Liver (tissue), 9 donors: ENCODE data around the gene PRDX2. TPM values are rescaled to one million over a fixed set of nuclear protein-coding genes. Genes with fewer than 3 reads are reported as not detected.

Experiments
- DNase-seq: peaks from one replicate; pipeline ENCODE4 v3.0.0-alpha.2; 2017; ENCODE audit warnings: low spot score
- H3K27ac ChIP-seq, 2 donors: one replicate each; pipeline ENCODE4 v1.7.0; 2013; ENCODE audit warnings: inconsistent platforms in 2 of 2, low read length in 2 of 2, control low read depth in 1 of 2, low read depth in 1 of 2, mild to moderate bottlenecking in 1 of 2
- H3K27me3 ChIP-seq, 4 donors: one replicate each; pipeline versions ENCODE4 v1.6.1 to v1.7.0; 2013; ENCODE audit warnings: low read length in 3 of 4, inconsistent platforms in 1 of 4, mild to moderate bottlenecking in 1 of 4, moderate library complexity in 1 of 4; ENCODE audit not compliant: control insufficient read depth in 4 of 4, insufficient read depth in 4 of 4
- H3K36me3 ChIP-seq, 4 donors: one replicate each; pipeline versions ENCODE4 v1.6.1 to v1.7.0; 2013; ENCODE audit warnings: low read length in 3 of 4, mild to moderate bottlenecking in 3 of 4, low read depth in 1 of 4, moderate library complexity in 1 of 4; ENCODE audit not compliant: control insufficient read depth in 4 of 4, insufficient read depth in 3 of 4
- H3K4me1 ChIP-seq, 4 donors: one replicate each; pipeline versions ENCODE4 v1.6.1 to v1.7.0; 2013; ENCODE audit warnings: low read length in 3 of 4, mild to moderate bottlenecking in 3 of 4, moderate library complexity in 1 of 4; ENCODE audit not compliant: control insufficient read depth in 4 of 4, insufficient read depth in 4 of 4
- H3K4me3 ChIP-seq, 3 donors: one replicate each; pipeline versions ENCODE4 v1.6.1 to v1.7.0; 2013; ENCODE audit warnings: low read length in 3 of 3, control low read depth in 1 of 3, low read depth in 1 of 3, mild to moderate bottlenecking in 1 of 3
- H3K9ac ChIP-seq, 2 donors: one replicate each; pipeline ENCODE4 v1.7.0; 2013; ENCODE audit warnings: low read length in 2 of 2, mild to moderate bottlenecking in 2 of 2, moderate library complexity in 2 of 2, control low read depth in 1 of 2, low read depth in 1 of 2
- H3K9me3 ChIP-seq, 4 donors: one replicate each; pipeline versions ENCODE4 v1.6.1 to v1.7.0; 2013; ENCODE audit warnings: low read length in 3 of 4; ENCODE audit not compliant: control insufficient read depth in 4 of 4
- EGR1 ChIP-seq, 2 donors: IDR thresholded peaks; 2 replicates each; pipeline ENCODE4 v1.6.1; 2016 to 2018; ENCODE audit warnings: antibody characterized with exemption in 2 of 2, low read depth in 2 of 2
- FOXA1 ChIP-seq: IDR thresholded peaks from 2 replicates; pipeline ENCODE4 v1.6.1; 2016; ENCODE audit warnings: antibody characterized with exemption
- FOXA2 ChIP-seq: IDR thresholded peaks from 2 replicates; pipeline ENCODE4 v1.6.1; 2016; ENCODE audit warnings: antibody characterized with exemption
- GABPA ChIP-seq, 2 donors: IDR thresholded peaks in 1 of 2; conservative IDR thresholded peaks in 1 of 2; 2 replicates each; pipeline ENCODE4 v1.6.1; 2016; ENCODE audit warnings: antibody characterized with exemption in 2 of 2, mild to moderate bottlenecking in 1 of 2, moderate library complexity in 1 of 2
- HNF4A ChIP-seq, 2 donors: conservative IDR thresholded peaks; 2 replicates each; pipeline ENCODE4 v1.6.1; 2016; ENCODE audit warnings: antibody characterized with exemption in 2 of 2, mild to moderate bottlenecking in 2 of 2
- HNF4G ChIP-seq: IDR thresholded peaks from 2 replicates; pipeline ENCODE4 v1.6.1; 2016; ENCODE audit warnings: antibody characterized with exemption
- JUND ChIP-seq, 2 donors: IDR thresholded peaks; 2 replicates each; pipeline ENCODE4 v1.6.1; 2016; ENCODE audit warnings: antibody characterized with exemption in 2 of 2
- NR2F2 ChIP-seq: IDR thresholded peaks from 2 replicates; pipeline ENCODE4 v1.6.1; 2016; ENCODE audit warnings: antibody characterized with exemption
- RAD21 ChIP-seq, 2 donors: IDR thresholded peaks; 2 replicates each; pipeline ENCODE4 v1.6.1; 2016; ENCODE audit warnings: antibody characterized with exemption in 2 of 2, mild to moderate bottlenecking in 2 of 2
- SP1 ChIP-seq: IDR thresholded peaks from 2 replicates; pipeline ENCODE4 v1.6.1; 2018; ENCODE audit warnings: antibody characterized with exemption, mild to moderate bottlenecking
- TAF1 ChIP-seq: conservative IDR thresholded peaks from 2 replicates; pipeline ENCODE4 v1.6.1; 2016; ENCODE audit warnings: antibody characterized with exemption, mild to moderate bottlenecking
- WGBS: extraction: QIAGEN DNeasy Blood & Tissue Kit; methylation state at CpG from one replicate; pipeline ENCODE4 v1.1.7; 2013; 5-methylcytosine and 5-hydroxymethylcytosine counted together
- polyA plus RNA-seq, 2 donors: library from polyadenylated mRNA; stranded (reverse) in 1 of 2; unstranded in 1 of 2; fragments of 200-250 nt in 1 of 2; fragments of >200 nt in 1 of 2; fragmentation: Nextera tagmentation in 1 of 2; extraction: Ambion mirVana in 1 of 2; gene quantifications; one replicate each; pipeline versions ENCODE4 v1.2.1 to v1.2.3, GENCODE V29; 2013 to 2015
- total RNA-seq, 2 donors: library from RNA; depleted of rRNA; stranded (reverse); fragments of >200 nt; gene quantifications; one replicate each; pipeline ENCODE4 v1.2.3, GENCODE V29; 2014
- TF ChIP-seq, protein P1 (sequence below): IDR thresholded peaks from 2 replicates; pipeline ENCODE4 v1.6.1; 2016; ENCODE audit warnings: antibody characterized with exemption, mild to moderate bottlenecking
- TF ChIP-seq, protein P2 (sequence below): IDR thresholded peaks from 2 replicates; pipeline ENCODE4 v1.6.1; 2016; ENCODE audit warnings: antibody characterized with exemption
- TF ChIP-seq, protein P3 (sequence below): fragments of 150-350 bp; IDR thresholded peaks from 2 replicates; pipeline ENCODE4 v1.5.1; 2017; ENCODE audit warnings: improper control_type of control experiment, low read depth, low read length; ENCODE audit not compliant: missing input control
- TF ChIP-seq, protein P4 (sequence below): IDR thresholded peaks from 2 replicates; pipeline ENCODE4 v1.6.1; 2016; ENCODE audit warnings: antibody characterized with exemption
- donor health status: healthy.
- donor health status: healthy.
- donor health status: healthy.
- donor health status: healthy.
- donor health status: healthy.

The PRDX2 gene
- total and polyA plus RNA-seq, 4 donors: 222 to 1,737 (median 283) TPM

DNA sequence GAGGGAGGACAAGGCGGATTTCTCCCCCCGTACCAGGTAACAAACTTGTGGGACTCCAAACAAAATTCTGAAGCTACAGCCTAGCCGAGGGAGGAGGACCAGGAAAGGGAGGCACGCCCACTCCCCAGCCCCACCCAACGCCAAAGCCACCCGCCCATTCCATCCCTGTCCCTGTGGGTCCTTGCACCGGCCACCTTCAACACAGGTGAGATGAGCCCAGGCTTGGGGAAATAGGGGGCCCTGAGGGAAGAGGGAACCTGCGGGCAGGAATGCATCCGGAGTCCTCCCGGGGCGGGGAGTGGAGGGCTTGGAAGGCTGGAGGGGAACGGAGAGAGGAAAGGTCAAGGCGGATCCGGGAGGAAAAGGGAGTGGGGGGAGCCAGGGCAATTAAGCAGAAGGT lies 50.0 kb downstream of the PRDX2 start, which contains the start of gene BEST2:
TSS of gene BEST2 (plus strand) at position 157 of the 400 bp plus-strand sequence. CDS start 802 bp downstream, outside the sequence.
- Histone ChIP-seq H3K27me3 (peaks cover 0 to 2% (median 0%) of the 10 kb centered on the region in 4 donors), H3K4me1 (no peaks in the 10 kb centered on the region), H3K9me3 (no peaks in the 10 kb centered on the region), H3K36me3 (peaks cover 4 to 10% (median 7%) of the 10 kb centered on the region in 4 donors), H3K9ac (no peak within 1 kb of the TSS), H3K4me3 (no peak within 1 kb of the TSS), H3K27ac (no peak within 1 kb of the TSS)
- DNase-seq: no peak
- WGBS: 44% methylated on average over 14 of the region's 14 CpGs
- TF ChIP-seq GABPA (IDR thresholded peaks at IDR 0.05 in 1 of 2, conservative IDR thresholded peaks at IDR 0.05 in 1 of 2): no peak

GRCh38 chr19:12750851-12751250 lies 50.7 kb downstream of the PRDX2 start:
- no peak overlapping the region for H3K9ac ChIP-seq
- 66% methylated on average over 9 of the region's 9 CpGs for WGBS
- no peak for DNase-seq
- no peaks in the 10 kb centered on the region for H3K4me1 ChIP-seq
- TF ChIP-seq, protein P1, sequence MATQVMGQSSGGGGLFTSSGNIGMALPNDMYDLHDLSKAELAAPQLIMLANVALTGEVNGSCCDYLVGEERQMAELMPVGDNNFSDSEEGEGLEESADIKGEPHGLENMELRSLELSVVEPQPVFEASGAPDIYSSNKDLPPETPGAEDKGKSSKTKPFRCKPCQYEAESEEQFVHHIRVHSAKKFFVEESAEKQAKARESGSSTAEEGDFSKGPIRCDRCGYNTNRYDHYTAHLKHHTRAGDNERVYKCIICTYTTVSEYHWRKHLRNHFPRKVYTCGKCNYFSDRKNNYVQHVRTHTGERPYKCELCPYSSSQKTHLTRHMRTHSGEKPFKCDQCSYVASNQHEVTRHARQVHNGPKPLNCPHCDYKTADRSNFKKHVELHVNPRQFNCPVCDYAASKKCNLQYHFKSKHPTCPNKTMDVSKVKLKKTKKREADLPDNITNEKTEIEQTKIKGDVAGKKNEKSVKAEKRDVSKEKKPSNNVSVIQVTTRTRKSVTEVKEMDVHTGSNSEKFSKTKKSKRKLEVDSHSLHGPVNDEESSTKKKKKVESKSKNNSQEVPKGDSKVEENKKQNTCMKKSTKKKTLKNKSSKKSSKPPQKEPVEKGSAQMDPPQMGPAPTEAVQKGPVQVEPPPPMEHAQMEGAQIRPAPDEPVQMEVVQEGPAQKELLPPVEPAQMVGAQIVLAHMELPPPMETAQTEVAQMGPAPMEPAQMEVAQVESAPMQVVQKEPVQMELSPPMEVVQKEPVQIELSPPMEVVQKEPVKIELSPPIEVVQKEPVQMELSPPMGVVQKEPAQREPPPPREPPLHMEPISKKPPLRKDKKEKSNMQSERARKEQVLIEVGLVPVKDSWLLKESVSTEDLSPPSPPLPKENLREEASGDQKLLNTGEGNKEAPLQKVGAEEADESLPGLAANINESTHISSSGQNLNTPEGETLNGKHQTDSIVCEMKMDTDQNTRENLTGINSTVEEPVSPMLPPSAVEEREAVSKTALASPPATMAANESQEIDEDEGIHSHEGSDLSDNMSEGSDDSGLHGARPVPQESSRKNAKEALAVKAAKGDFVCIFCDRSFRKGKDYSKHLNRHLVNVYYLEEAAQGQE: no peak
- no peak for TF ChIP-seq RAD21 (IDR thresholded peaks at IDR 0.05)
- no peak for TF ChIP-seq TAF1
- no peak for TF ChIP-seq FOXA2
- TF ChIP-seq HNF4A (conservative IDR thresholded peaks at IDR 0.05): no peak
- TF ChIP-seq FOXA1: no peak
- TF ChIP-seq, protein P2, sequence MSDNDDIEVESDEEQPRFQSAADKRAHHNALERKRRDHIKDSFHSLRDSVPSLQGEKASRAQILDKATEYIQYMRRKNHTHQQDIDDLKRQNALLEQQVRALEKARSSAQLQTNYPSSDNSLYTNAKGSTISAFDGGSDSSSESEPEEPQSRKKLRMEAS: no peak
- no peak for TF ChIP-seq HNF4G
- TF ChIP-seq EGR1 (IDR thresholded peaks at IDR 0.05; ENCODE audit: low read depth in 2 of 2): no peak
- no peak for TF ChIP-seq SP1
- TF ChIP-seq, protein P3, sequence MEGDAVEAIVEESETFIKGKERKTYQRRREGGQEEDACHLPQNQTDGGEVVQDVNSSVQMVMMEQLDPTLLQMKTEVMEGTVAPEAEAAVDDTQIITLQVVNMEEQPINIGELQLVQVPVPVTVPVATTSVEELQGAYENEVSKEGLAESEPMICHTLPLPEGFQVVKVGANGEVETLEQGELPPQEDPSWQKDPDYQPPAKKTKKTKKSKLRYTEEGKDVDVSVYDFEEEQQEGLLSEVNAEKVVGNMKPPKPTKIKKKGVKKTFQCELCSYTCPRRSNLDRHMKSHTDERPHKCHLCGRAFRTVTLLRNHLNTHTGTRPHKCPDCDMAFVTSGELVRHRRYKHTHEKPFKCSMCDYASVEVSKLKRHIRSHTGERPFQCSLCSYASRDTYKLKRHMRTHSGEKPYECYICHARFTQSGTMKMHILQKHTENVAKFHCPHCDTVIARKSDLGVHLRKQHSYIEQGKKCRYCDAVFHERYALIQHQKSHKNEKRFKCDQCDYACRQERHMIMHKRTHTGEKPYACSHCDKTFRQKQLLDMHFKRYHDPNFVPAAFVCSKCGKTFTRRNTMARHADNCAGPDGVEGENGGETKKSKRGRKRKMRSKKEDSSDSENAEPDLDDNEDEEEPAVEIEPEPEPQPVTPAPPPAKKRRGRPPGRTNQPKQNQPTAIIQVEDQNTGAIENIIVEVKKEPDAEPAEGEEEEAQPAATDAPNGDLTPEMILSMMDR: no peak
- TF ChIP-seq JUND (IDR thresholded peaks at IDR 0.05): no peak
- TF ChIP-seq, protein P4, sequence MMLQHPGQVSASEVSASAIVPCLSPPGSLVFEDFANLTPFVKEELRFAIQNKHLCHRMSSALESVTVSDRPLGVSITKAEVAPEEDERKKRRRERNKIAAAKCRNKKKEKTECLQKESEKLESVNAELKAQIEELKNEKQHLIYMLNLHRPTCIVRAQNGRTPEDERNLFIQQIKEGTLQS: no peak
- TF ChIP-seq NR2F2: no peak
- peaks cover 7 to 11% (median 8%) of the 10 kb centered on the region in 4 donors for H3K36me3 ChIP-seq
- H3K27ac ChIP-seq: no peak overlapping the region
- H3K27me3 ChIP-seq: peaks cover 0 to 2% (median 0%) of the 10 kb centered on the region in 4 donors
- H3K4me3 ChIP-seq: no peak overlapping the region
- H3K9me3 ChIP-seq: no peaks in the 10 kb centered on the region
